ENCODE results near the gene KRT77. TPM values are rescaled to one million over a fixed set of nuclear protein-coding genes. Genes with fewer than 3 reads are reported as not detected.

Gene KRT77
- total RNA-seq, 1 donor from 2014 or later, result 0.10 TPM

- no peak for DNase-seq
These were observed 51.5 kb downstream of the KRT77 start, which contains the start of gene KRT2 for GRCh38 chr12:52651726-52652261. Gene KRT2, minus strand, starts transcription at chr12:52652211. Its CDS starts 69 bp downstream, at chr12:52652142.

GRCh38 chr12:52650520-52651081, 52.7 kb downstream of the KRT77 start:
- no peak for DNase-seq

- DNase-seq, result no peak
These were observed 54.3 kb downstream of the KRT77 start for GRCh38 chr12:52649066-52649465.

GRCh38 chr12:52648012-52648550, 55.2 kb downstream of the KRT77 start:
- no peak for DNase-seq

- no peak for DNase-seq
These were observed 55.7 kb downstream of the KRT77 start for GRCh38 chr12:52647601-52648000.

- DNase-seq, result no peak
These were observed 56.7 kb downstream of the KRT77 start for GRCh38 chr12:52646613-52647012.

GRCh38 chr12:52645982-52646381, 57.3 kb downstream of the KRT77 start:
- DNase-seq, result no peak

GRCh38 chr12:52645120-52645761, 58.1 kb downstream of the KRT77 start:
- no peak for DNase-seq

GRCh38 chr12:52644078-52644415, 59.3 kb downstream of the KRT77 start:
- DNase-seq, result no peak

GRCh38 chr12:52643233-52644077, 59.9 kb downstream of the KRT77 start:
- DNase-seq, result no peak

- no peak for DNase-seq
These were observed 61.9 kb downstream of the KRT77 start for GRCh38 chr12:52641468-52641867.

Other genes with a start within 250 kb of the KRT77 start
- 19.3 TPM for gene KRT6C, start 229.7 kb downstream of the KRT77 start, total RNA-seq
- gene KRT6A, start 210.3 kb downstream of the KRT77 start, total RNA-seq, result 299 TPM
- 1,219 TPM for gene KRT5, start 183.1 kb downstream of the KRT77 start, total RNA-seq
- gene KRT71, start 150.4 kb downstream of the KRT77 start, total RNA-seq, result not detected
- gene KRT74, start 129.7 kb downstream of the KRT77 start, total RNA-seq, result 0.10 TPM
- gene KRT72, start 102.1 kb downstream of the KRT77 start, total RNA-seq, result 0.21 TPM
- not detected for gene KRT73, start 85.0 kb downstream of the KRT77 start, total RNA-seq
- not detected for gene KRT2, start 51.3 kb downstream of the KRT77 start, total RNA-seq
- not detected for gene KRT1, start 23.1 kb downstream of the KRT77 start, total RNA-seq
- 0.31 TPM for gene KRT76, start 73.8 kb upstream of the KRT77 start, total RNA-seq
- not detected for gene KRT3, start 92.6 kb upstream of the KRT77 start, total RNA-seq
- gene KRT4, start 110.6 kb upstream of the KRT77 start, total RNA-seq, result 420 TPM
- 0.21 TPM for gene KRT79, start 130.8 kb upstream of the KRT77 start, total RNA-seq
- 64.7 TPM for gene KRT78, start 145.5 kb upstream of the KRT77 start, total RNA-seq
- 42.0 TPM for gene KRT8, start 201.6 kb upstream of the KRT77 start, total RNA-seq
- gene KRT18, start 245.6 kb upstream of the KRT77 start, total RNA-seq, result 57.1 TPM